ENCODE results near the gene SMIM35.
A peak's percentile ranks its signal among the peaks of the same experiment; 100 is the strongest.
"Not testable (repeated sequence)": the region's sequence is repeated elsewhere in the genome, so short reads cannot be mapped to it uniquely, and the experiment has no call there.

Gene SMIM35

GRCh38 chr11:117979481-117980211 is 107.1 kb downstream of the SMIM35 start:
- no peak for DNase-seq

DNA sequence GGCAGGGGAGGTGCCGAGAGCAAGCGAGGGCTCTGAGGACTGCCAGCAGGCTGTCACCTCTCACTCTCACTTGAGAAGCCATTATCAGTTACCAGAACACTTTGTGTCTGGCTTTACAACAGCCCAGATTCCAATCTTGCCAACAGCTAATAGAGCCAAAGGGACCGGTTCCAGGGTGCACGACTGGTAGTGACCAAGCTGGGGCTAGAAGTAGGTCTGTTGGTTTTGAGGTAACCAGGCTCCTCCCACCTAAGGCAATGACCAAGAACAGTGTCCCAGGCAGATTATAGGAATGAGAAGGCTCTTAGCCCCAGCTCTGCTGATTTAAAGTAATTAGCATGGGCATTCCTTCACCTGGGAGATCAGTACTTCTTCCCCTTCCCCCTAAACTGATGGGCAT is 107.8 kb downstream of the SMIM35 start:
- no peak for DNase-seq

DNA sequence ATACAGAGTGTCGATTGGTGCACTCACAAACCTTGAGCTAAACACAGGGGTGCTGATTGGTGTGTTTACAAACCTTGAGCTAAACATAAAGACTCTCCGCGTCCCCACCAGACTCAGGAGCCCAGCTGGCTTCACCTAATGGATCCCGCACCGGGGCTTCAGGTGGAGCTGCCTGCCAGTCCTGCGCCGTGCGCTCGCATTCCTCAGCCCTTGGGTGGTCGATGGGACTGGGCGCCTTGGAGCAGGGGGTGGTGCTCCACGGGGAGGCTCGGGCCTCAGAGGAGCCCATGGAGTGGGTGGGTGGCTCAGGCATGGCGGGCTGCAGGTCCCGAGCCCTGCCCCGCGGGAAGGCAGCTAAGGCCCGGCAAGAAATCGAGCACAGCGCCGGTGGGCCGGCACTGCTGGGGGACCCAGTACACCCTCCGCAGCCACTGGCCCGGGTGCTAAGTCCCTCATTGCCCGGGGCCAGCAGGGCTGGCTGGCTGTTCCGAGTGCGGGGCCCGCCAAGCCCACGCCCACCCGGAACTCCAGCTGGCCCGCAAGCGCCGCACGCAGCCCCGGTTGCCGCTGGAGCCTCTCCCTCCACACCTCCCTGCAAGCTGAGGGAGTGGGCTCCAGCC is 108.4 kb downstream of the SMIM35 start:
- DNase-seq: not testable (repeated sequence)

- DNase-seq: not testable (repeated sequence)
Measured at GRCh38 chr11:117977612-117978264, 109.0 kb downstream of the SMIM35 start.

GRCh38 chr11:117977029-117977428 is 109.7 kb downstream of the SMIM35 start:
- no peak for DNase-seq

DNA sequence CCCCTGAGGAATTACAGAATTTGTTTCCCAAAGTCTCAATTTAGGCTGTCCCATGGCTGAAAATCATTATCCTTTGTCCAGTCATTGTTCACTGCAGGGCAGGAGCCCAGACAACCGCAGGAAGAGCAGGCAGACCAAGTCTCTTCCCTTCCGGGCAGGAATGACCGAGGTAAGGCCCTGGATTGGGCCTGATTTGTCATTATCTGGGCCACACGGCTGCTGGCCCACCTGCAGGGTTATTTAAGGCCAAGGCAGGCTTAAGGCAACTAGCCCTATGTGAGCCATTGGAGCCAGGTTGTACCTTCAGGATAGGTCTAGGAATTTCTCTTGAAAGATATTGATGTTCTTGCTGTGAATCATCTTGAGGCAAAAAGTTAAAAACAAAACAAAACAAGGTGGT is 110.3 kb downstream of the SMIM35 start:
- no peak for DNase-seq

DNA sequence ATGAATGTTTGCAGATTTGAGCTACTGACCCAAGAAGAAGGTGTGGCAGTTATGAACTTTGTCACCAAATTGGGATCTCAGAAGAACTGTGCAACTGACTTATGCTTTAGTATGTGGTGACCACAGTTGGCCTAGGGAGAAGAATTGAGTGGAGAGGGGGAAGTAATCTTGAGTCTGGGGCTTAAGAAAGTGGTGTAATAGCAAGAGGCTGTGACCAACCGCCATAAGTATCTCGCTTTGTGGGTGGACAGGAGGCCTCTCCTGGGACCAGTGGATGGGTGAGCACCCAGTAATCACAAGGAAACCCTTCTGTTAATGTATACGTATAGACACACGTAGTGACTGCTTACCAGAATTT is 113.3 kb downstream of the SMIM35 start:
- no peak for DNase-seq

DNA sequence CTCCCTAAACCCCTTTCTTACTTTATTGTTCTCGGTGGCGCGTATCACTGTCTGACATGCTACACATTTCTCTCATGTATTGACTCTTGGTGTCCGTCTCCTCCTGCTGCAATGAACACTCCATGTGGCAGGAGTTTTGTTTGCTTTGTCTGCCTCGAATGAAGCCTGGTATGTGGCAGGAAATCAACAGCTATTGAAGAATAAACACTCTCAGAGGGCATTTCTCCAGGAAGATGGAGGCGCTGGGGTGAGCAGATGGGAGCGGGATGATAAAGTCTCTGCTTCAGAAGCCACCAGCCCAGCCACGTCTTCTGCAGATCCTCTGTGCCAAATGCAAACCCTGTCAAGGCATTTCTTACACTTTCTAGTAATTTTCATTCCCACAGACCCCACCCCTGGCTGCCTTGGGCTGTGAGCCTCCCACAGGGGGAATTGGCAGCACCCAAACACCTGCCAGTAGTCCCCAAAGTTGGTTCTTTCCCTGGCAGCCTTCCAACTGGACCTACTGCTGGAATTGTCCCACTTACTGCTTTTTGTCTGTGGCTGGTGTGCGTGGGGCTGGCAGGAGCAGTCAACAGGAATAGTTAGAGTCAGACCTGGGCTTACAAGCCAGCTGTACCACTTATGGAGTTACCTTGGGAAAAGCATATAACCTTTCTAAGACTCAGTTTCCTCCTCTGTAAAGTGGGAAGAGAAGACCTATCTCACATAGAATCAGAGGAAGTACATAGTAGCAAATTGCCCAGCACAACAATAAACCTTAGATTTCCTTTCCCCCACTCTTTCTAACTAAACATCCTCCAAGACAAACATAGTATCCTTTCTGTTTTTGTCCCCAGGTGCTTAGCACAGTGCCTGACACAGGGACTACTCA is 113.9 kb downstream of the SMIM35 start:
- no peak for DNase-seq

DNA sequence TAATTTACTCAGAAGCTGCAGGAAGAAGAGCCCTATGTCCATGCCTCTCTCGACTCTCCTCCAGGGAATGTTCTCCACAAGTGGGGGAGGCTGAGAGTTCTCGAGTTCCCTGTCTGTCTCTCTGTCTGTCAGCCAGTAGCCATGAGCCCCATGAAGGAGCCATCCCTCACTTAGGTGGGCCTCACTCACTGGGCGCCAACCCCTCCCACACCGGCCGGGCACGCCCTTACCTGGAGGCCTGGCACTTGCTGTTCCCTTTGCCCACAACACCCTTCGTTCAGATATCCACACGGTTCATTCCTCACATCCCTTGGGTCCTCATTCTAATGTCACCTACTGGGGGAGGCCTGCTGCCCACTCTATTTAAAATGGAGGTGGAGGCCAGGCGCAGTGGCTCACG is 114.7 kb downstream of the SMIM35 start:
- no peak for DNase-seq

GRCh38 chr11:117970400-117971024 is 116.3 kb downstream of the SMIM35 start:
- no peak for DNase-seq

DNA sequence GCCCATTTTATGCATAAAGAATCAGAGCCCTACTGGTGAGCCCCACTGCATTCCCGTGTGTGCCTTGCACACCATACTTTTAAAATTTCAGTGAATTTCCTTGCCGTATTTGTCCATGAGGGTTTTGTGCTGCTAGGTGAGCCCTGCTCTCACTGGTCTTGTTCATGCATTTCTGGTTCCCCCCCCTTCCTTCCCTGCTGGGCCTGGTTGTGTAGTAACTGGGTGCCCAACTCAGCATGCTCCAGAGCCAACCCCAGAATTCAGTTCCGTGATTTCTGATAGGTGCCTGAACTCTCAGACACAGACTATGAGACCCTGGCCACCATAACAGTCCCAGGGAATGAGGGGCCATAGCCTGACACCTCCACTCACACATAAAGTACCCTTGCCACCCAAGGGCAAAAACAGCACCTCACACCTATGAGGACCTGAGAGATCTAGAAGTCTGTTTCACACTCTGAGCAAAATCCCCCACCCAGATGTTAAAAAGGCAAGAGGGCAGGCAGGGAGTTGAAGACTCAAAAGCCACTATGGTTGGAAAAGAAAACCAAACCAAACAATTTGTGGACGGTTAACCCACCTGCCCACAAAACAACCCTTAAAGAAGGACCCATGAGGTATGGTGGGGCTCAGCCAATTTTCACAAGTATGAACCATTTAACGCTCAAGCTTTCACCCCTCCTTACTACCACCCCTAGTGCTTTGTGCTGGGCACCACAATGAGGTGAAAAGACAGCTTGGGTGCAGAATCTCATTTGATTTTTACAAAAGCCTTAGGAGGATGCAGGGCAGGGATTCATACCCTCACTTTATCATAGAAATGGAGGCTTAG is 117.4 kb downstream of the SMIM35 start:
- DNase-seq: no peak

DNA sequence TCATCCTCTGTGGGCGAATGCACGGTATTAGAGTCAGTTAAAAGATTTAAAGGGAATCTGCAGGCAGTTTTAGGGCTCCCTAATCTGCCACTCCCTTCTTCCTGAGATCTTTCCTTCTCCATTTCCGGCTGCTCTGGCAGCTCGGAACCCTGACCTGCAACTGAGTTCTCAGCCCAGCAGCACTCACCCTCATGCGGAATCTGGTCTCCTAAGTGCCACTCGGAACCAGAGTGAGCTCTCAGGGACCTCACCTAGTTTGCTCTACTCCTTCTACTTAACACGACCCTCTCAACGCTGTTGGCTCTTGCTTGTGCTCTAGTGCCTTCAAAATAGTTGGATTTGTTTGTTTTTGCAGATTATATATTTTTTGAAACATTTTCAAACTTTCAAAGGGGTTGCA is 119.9 kb downstream of the SMIM35 start:
- DNase-seq: no peak

DNA sequence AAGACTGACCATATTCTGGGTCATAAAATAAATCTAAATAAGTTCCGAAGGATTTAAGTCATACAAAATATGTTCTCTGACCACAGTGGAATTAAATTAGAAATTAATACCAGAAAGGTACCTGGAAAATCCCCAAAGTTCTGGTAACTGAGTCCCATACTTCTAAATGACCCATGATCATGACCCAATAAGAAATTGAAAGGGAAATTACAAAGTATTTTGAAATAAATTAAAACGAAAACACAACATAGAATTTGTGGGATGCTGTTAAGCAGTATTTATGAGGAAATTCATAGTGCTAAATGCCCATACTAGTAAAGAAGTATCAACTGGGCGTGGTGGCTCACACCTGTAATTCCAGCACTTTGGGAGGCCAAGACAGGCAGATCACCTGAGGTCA is 123.9 kb downstream of the SMIM35 start:
- no peak for DNase-seq

- no peak for DNase-seq
Measured at GRCh38 chr11:117961896-117962295, 124.9 kb downstream of the SMIM35 start.

DNA sequence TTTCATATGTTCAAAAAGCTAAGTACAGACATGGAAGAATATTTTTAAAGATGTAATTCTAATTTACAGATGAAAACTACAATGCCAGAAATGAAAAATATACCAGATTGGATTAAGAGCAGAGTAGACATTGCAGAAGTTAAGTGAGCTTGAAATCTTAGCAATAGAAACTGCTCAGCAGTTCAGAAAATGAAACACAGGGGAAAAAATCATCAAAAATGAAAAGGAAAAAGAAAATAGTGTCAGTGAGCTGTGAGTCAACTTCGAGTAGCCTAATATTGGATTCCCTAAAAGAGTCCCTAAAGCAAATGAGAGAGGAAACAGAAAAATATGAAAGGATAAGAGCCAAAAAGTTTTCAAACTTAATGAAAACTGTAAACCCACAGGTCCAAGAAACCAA is 126.4 kb downstream of the SMIM35 start:
- no peak for DNase-seq

DNA sequence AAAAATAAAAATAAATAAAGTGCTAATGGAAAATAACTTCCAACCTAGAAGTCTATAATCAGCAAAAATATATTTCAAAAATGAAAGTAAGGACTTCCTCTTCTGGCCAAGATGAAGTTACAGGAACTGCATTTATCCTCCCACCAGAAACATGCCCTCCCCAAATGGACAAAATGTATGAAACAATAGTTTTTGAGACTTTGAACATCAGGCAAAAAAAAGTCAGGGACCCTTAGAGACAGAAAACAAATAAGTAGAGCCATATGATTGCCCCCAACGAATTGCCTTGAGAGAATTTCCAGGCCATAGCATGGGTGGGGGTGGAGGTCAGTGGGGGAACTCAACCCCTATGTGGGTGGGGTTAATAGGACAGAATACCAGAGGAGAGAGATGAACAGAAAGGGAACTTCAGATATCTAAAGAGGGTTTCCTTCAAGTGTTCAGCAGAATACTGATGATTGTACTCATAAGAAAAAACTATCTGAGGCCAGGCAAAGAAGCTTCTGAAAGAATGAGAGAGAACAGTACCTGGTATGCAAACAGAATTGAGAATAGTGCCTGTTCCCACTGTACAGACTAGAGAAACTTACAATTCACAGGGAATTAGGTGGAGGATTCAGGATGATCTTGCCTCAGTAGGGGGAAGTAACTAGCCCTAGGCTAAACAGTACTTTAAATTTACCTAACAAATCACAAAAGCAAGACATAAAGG is 127.2 kb downstream of the SMIM35 start:
- DNase-seq: peak; percentile 57

- no peak for DNase-seq
Measured at GRCh38 chr11:117958949-117959348, 127.8 kb downstream of the SMIM35 start.

Measured in RPMI8226 (cell line).